Measurements from ENCODE around the gene NAV1. TPM values are rescaled to one million over a fixed set of nuclear protein-coding genes. Genes with fewer than 3 reads are reported as not detected.

Gene NAV1
- total and polyA plus RNA-seq, 11 donors: 30.5 to 107 (median 73.4) TPM

GRCh38 chr1:201551096-201551495, 12.2 kb downstream of the NAV1 start:
- H3K9me3 ChIP-seq: no peaks in the 10 kb centered on the region
- TF ChIP-seq POLR2A (IDR thresholded peaks at IDR 0.05) (no peak), CTCF (IDR thresholded peaks at IDR 0.05) (no peak)
- no peaks in the 10 kb centered on the region for H3K36me3 ChIP-seq
- WGBS, 4 donors: 95 to 99% (median 98%) methylated on average over 3 of the region's 3 CpGs
- DNase-seq (no peak), ATAC-seq (no peak)
- intact Hi-C loops (cut with DNase I): no loop called here
- H3K4me3 ChIP-seq: no peak overlapping the region
- no peak overlapping the region for H3K27ac ChIP-seq
- H3K27me3 ChIP-seq: no peaks in the 10 kb centered on the region
- H3K4me1 ChIP-seq: peaks cover 2 to 48% (median 36%) of the 10 kb centered on the region in 12 donors

- intact Hi-C loops (cut with DNase I): no loop called here
- Histone ChIP-seq H3K27me3 (no peaks in the 10 kb centered on the region), H3K36me3 (no peaks in the 10 kb centered on the region), H3K4me1 (peaks cover 2 to 58% (median 43%) of the 10 kb centered on the region in 12 donors), H3K27ac (peak overlapping the region in 7 of 12 donors; percentile 3 to 76 (median 63)), H3K4me3 (no peak overlapping the region), H3K9me3 (no peaks in the 10 kb centered on the region)
- no peak for TF ChIP-seq POLR2A (IDR thresholded peaks at IDR 0.05)
- no peak for TF ChIP-seq CTCF (IDR thresholded peaks at IDR 0.05)
- 84 to 89% (median 87%) methylated on average over 12 of the region's 12 CpGs for WGBS, 4 donors
- DNase-seq: no peak
- peak in 2 of 4 donors; percentile 12 to 33 for ATAC-seq
Measured at GRCh38 chr1:201551877-201552731, 13.2 kb downstream of the NAV1 start.

- intact Hi-C loops (cut with DNase I): no loop called here
- WGBS, 4 donors: 50 to 65% (median 61%) methylated on average over 5 of the region's 5 CpGs
- peak in 3 of 4 donors; percentile 21 to 34 (median 24) for ATAC-seq
- DNase-seq: no peak
- no peak for TF ChIP-seq POLR2A (IDR thresholded peaks at IDR 0.05)
- no peak for TF ChIP-seq CTCF (IDR thresholded peaks at IDR 0.05)
- Histone ChIP-seq H3K9me3 (no peaks in the 10 kb centered on the region), H3K4me1 (peaks cover 2 to 67% (median 50%) of the 10 kb centered on the region in 12 donors), H3K4me3 (no peak overlapping the region), H3K36me3 (no peaks in the 10 kb centered on the region), H3K27ac (peak overlapping the region in 11 of 12 donors; percentile 31 to 77 (median 72)), H3K27me3 (no peaks in the 10 kb centered on the region)
Measured at GRCh38 chr1:201552941-201553351, 14.0 kb downstream of the NAV1 start.

- DNase-seq (no peak), ATAC-seq (peak in 1 of 4 donors; percentile 27)
- H3K27me3 ChIP-seq: no peaks in the 10 kb centered on the region
- WGBS, 4 donors: 46 to 64% (median 51%) methylated on average over 8 of the region's 8 CpGs
- H3K4me3 ChIP-seq: no peak overlapping the region
- TF ChIP-seq CTCF (IDR thresholded peaks at IDR 0.05) (no peak), POLR2A (IDR thresholded peaks at IDR 0.05) (no peak)
- no peaks in the 10 kb centered on the region for H3K36me3 ChIP-seq
- H3K27ac ChIP-seq: peak overlapping the region; percentile 46 to 77 (median 70)
- H3K4me1 ChIP-seq: peaks cover 2 to 73% (median 54%) of the 10 kb centered on the region in 12 donors
- intact Hi-C loops (cut with DNase I): loop anchor here in 1 of 10 donors (2.0 kb wide), 1 partner anchor 15 kb away; the partner anchor contains the start of gene NAV1
- H3K9me3 ChIP-seq: no peaks in the 10 kb centered on the region
Measured at GRCh38 chr1:201553496-201554189, 14.7 kb downstream of the NAV1 start.

All from heart left ventricle (tissue), 16 donors.